ENCODE measurements around the gene SORCS2.

SORCS2 gene

GRCh38 chr4:7653510-7654369 is 461.4 kb downstream of the SORCS2 start:
- no peaks in the 10 kb centered on the region for H3K9me3 ChIP-seq (ENCODE audit: control insufficient read depth, insufficient read depth, low read length)
- H3K36me3 ChIP-seq (ENCODE audit: insufficient read depth, low read length) = no peaks in the 10 kb centered on the region
- peaks cover 19% of the 10 kb centered on the region for H3K4me1 ChIP-seq (ENCODE audit: insufficient read depth, low read length)
- H3K9ac ChIP-seq (ENCODE audit: low read depth, low read length) = no peak overlapping the region

DNA sequence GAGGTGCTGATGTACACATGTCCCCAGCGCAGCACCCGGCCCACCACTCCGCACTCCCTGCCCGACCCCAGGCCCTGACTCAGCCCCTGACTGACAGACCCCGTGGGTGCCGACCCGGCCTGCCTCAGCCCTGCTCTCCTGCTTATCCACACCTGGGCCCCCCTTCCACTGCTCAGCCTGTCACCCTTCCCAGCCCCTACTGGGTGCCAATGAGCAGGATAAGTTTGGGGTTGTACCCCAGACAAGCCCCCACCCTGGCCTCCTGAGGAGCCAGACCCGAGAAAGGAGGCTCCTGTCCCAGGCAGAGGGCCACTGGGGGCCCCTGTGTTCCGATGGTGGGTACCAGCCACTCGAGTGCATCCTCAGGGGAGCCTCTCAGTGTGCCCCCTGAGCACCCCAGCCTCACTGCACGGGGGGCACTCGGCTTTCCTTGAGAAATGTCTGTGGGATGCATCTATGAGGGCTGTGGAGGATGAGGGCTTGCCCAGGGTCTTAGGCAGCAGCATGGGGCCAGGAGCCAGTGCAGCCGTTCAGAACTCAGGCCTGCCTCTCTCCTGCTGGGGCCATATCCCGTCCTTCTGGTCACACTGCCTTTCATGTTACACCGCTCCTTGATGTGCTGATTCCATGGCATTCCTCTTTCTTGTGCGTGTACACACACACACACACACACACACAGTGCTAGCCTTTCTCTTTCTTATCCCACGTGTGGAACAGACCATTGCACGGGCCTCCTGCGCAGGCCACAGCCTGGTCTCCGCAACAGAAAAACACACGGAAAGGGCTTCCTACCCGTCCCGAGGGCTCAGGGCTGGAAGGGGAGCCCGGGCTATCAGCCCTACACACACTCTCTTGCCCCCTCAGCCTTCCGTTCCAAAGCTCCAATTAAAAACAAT is 462.5 kb downstream of the SORCS2 start:
- Histone ChIP-seq H3K36me3 (ENCODE audit: insufficient read depth, low read length) (no peaks in the 10 kb centered on the region), H3K4me1 (ENCODE audit: insufficient read depth, low read length) (peaks cover 19% of the 10 kb centered on the region), H3K9ac (ENCODE audit: low read depth, low read length) (no peak overlapping the region), H3K9me3 (ENCODE audit: control insufficient read depth, insufficient read depth, low read length) (no peaks in the 10 kb centered on the region)

- no peak overlapping the region for H3K9ac ChIP-seq (ENCODE audit: low read depth, low read length)
- H3K36me3 ChIP-seq (ENCODE audit: insufficient read depth, low read length) = no peaks in the 10 kb centered on the region
- no peaks in the 10 kb centered on the region for H3K9me3 ChIP-seq (ENCODE audit: control insufficient read depth, insufficient read depth, low read length)
- H3K4me1 ChIP-seq (ENCODE audit: insufficient read depth, low read length) = peaks cover 15% of the 10 kb centered on the region
These were observed 463.3 kb downstream of the SORCS2 start for GRCh38 chr4:7655511-7656243.

GRCh38 chr4:7656244-7656800 is 464.0 kb downstream of the SORCS2 start:
- no peak overlapping the region for H3K9ac ChIP-seq (ENCODE audit: low read depth, low read length)
- peaks cover 14% of the 10 kb centered on the region; the same call in 1 of the 2 replicates for H3K4me1 ChIP-seq (ENCODE audit: insufficient read depth, low read length)
- no peaks in the 10 kb centered on the region for H3K9me3 ChIP-seq (ENCODE audit: control insufficient read depth, insufficient read depth, low read length)
- H3K36me3 ChIP-seq (ENCODE audit: insufficient read depth, low read length) = no peaks in the 10 kb centered on the region

DNA sequence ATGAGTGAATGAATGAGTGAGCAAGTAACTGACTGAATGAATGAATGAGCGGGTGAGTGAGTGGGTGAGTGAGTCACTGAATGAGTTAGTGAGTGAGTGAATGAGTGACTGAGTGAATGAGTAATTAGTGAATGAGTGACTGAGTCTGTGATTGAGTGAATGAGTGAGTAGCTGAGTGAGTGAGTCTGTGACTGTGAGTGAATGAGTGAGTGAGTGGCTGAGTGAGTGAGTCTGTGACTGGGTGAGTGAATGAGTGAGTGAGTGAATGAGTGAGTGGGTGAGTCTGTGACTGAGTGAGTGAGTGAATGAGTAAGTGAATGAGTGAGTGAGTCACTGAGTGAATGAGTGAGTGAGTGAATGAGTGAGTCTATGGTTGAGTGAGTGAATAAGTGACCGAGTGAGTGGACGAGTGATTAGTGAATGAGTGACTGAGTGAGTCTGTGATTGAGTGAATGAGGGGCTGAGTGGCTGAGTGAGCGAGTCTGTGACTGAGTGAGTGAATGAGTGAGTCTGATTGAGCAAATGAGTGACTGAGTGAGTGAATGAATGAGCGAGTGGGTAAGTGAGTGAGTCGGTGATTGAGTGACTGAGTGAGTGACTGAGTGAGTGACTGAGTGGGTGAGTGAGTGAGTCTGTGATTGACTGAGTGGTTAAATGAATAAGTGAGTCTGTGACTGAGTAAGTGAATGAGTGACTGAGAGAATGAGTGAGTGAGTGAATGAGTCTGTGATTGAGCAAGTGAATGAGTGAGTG is 465.4 kb downstream of the SORCS2 start:
- Histone ChIP-seq H3K9ac (ENCODE audit: low read depth, low read length) (no peak overlapping the region), H3K4me1 (ENCODE audit: insufficient read depth, low read length) (peaks cover 14% of the 10 kb centered on the region; the same call in 1 of the 2 replicates), H3K9me3 (ENCODE audit: control insufficient read depth, insufficient read depth, low read length) (no peaks in the 10 kb centered on the region), H3K36me3 (ENCODE audit: insufficient read depth, low read length) (no peaks in the 10 kb centered on the region)

DNA sequence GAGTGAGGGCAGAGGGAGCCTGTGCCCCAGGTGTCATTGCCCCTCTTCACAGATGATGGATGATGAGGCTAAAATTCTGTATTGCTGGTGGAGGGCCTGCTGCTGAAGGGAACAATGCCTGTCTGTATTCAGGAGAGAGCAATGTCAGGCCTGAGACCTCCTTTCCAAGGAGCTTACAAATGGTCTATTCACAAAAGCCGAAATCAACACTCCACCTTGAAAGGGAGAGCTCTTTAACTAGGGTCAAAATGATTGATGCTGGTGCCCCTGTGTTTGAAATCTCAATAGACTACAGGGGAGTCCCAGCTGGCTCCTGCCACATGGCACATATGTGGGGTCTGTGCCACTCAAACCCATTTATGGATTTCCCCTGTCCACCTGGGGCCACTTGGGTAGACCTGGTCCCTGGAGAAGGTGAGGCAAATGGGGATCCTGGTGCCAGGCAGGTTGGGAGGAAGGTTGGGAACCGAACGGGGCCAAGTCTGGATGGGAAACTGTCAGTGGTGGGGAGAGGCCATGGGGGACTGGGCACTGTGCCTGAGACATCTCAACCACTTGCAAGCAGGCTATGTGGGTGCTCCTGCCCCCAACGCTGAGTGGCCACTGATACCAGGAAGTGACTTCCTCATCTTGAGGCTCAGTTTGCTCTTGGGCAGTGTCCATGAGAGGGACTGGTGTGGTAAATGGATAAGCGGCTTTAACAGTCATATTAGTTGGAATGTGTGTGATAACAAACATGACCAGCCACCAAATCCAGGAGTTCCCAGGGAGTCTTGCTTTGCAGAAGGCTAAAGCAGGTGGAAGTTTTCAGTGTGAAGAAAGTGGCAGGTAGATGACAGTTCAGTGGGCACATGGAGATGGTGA is 466.2 kb downstream of the SORCS2 start:
- Histone ChIP-seq H3K4me1 (ENCODE audit: insufficient read depth, low read length) (peaks cover 14% of the 10 kb centered on the region; the same call in 1 of the 2 replicates), H3K9ac (ENCODE audit: low read depth, low read length) (no peak overlapping the region), H3K9me3 (ENCODE audit: control insufficient read depth, insufficient read depth, low read length) (no peaks in the 10 kb centered on the region), H3K36me3 (ENCODE audit: insufficient read depth, low read length) (no peaks in the 10 kb centered on the region)

- H3K9me3 ChIP-seq (ENCODE audit: control insufficient read depth, insufficient read depth, low read length) = no peaks in the 10 kb centered on the region
- peaks cover 14% of the 10 kb centered on the region; the same call in 1 of the 2 replicates for H3K4me1 ChIP-seq (ENCODE audit: insufficient read depth, low read length)
- H3K9ac ChIP-seq (ENCODE audit: low read depth, low read length) = no peak overlapping the region
- no peaks in the 10 kb centered on the region for H3K36me3 ChIP-seq (ENCODE audit: insufficient read depth, low read length)
These were observed 467.3 kb downstream of the SORCS2 start for GRCh38 chr4:7659429-7660175.

- H3K36me3 ChIP-seq (ENCODE audit: insufficient read depth, low read length) = no peaks in the 10 kb centered on the region
- H3K9ac ChIP-seq (ENCODE audit: low read depth, low read length) = no peak overlapping the region
- peaks cover 14% of the 10 kb centered on the region; the same call in 1 of the 2 replicates for H3K4me1 ChIP-seq (ENCODE audit: insufficient read depth, low read length)
- no peaks in the 10 kb centered on the region for H3K9me3 ChIP-seq (ENCODE audit: control insufficient read depth, insufficient read depth, low read length)
These were observed 468.1 kb downstream of the SORCS2 start for GRCh38 chr4:7660176-7661039.

DNA sequence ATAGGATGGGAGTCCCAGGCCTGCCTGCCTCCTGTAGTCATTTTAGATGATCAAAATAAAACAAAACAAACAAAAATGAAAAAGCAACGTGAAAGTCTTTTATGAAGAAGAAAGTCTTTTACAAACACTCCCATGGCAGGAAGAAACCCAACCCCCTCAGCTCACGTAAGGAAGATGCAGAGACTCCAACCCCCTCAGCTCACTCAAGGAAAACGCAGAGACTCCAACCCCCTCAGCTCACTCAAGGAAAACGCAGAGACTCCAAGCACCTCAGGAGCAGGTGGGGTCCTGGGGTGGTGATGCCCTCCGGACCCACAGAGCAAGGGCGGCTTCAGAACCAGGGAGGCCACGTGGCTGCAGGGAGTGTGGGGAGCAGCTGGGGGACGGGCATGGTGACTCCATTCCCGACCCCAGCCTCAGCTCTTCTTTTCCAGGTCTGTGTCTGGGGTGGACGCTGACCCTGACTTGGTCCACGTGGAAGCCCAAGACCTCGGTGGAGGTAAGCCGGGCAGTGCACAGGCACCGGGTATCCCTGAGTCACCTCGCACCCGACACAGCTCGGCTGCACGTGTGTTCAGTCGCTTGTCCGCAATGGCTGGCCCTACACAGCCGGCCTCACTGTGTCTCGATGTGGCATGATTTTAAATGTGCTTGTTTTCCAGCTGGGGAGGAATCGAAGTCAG is 468.9 kb downstream of the SORCS2 start:
- no peak overlapping the region for H3K9ac ChIP-seq (ENCODE audit: low read depth, low read length)
- no peaks in the 10 kb centered on the region for H3K36me3 ChIP-seq (ENCODE audit: insufficient read depth, low read length)
- H3K9me3 ChIP-seq (ENCODE audit: control insufficient read depth, insufficient read depth, low read length) = no peaks in the 10 kb centered on the region
- peaks cover 14% of the 10 kb centered on the region; the same call in 1 of the 2 replicates for H3K4me1 ChIP-seq (ENCODE audit: insufficient read depth, low read length)

GRCh38 chr4:7661846-7662506 is 469.6 kb downstream of the SORCS2 start:
- peaks cover 14% of the 10 kb centered on the region; the same call in 1 of the 2 replicates for H3K4me1 ChIP-seq (ENCODE audit: insufficient read depth, low read length)
- H3K9ac ChIP-seq (ENCODE audit: low read depth, low read length) = no peak overlapping the region

DNA sequence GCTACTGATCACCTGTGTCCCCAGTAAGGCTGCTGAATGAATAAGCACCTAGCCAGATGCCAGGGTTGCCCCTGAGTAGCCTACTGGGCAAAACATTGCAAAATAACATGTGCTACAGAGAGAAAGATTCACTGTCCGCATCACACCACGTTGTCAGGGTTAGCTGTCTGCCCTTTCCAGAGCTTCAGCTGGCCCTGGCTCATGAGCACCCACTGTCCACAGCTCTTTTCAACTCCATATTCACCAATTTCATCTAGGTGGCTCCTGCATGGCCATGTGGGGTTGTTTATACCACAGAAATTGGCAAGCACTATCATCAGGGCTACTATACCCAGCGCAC is 470.1 kb downstream of the SORCS2 start:
- Histone ChIP-seq H3K4me1 (ENCODE audit: insufficient read depth, low read length) (peaks cover 14% of the 10 kb centered on the region; the same call in 1 of the 2 replicates), H3K36me3 (ENCODE audit: insufficient read depth, low read length) (no peaks in the 10 kb centered on the region), H3K9ac (ENCODE audit: low read depth, low read length) (no peak overlapping the region), H3K9me3 (ENCODE audit: control insufficient read depth, insufficient read depth, low read length) (no peaks in the 10 kb centered on the region)

More at GRCh38 chr4:7661846-7662506, 469.6 kb downstream of the SORCS2 start:
- H3K36me3 ChIP-seq (ENCODE audit: insufficient read depth, low read length) = no peaks in the 10 kb centered on the region
- no peaks in the 10 kb centered on the region for H3K9me3 ChIP-seq (ENCODE audit: control insufficient read depth, insufficient read depth, low read length)
